HUES64 (cell line): Measurements from ENCODE around the gene MRTO4.
"Not testable (repeated sequence)": the region's sequence is repeated elsewhere in the genome, so short reads cannot be mapped to it uniquely, and the experiment has no call there.

Experiments used
- H3K27ac ChIP-seq: 2 replicates; pipeline ENCODE4 v1.7.0; 2013; ENCODE audit warnings: low read depth, low read length, inconsistent platforms
- H3K27me3 ChIP-seq: 2 replicates; pipeline ENCODE4 v1.6.1; 2013; ENCODE audit warnings: mild to moderate bottlenecking, low read length; ENCODE audit not compliant: insufficient read depth
- H3K36me3 ChIP-seq: 2 replicates; pipeline ENCODE4 v1.6.1; 2013; ENCODE audit warnings: mild to moderate bottlenecking, low read length; ENCODE audit not compliant: insufficient read depth
- H3K4me1 ChIP-seq: 2 replicates; pipeline ENCODE4 v1.6.1; 2013; ENCODE audit warnings: mild to moderate bottlenecking, low read length, moderate library complexity; ENCODE audit not compliant: insufficient read depth
- H3K4me3 ChIP-seq: 2 replicates; pipeline ENCODE4 v1.5.1; 2013; ENCODE audit warnings: mild to moderate bottlenecking, low read length, moderate library complexity
- H3K9ac ChIP-seq: 2 replicates; pipeline ENCODE4 v1.6.1; 2013; ENCODE audit warnings: mild to moderate bottlenecking, low read depth, low read length
- H3K9me3 ChIP-seq: 2 replicates; pipeline ENCODE4 v1.6.1; 2013; ENCODE audit warnings: low read depth, low read length; ENCODE audit not compliant: insufficient read depth
- WGBS: fragments of 150-250, 120-280 bp; methylation state at CpG from one replicate; pipeline ENCODE4 v1.1.7; 2013; ENCODE audit warnings: missing lambda C conversion rate; 5-methylcytosine and 5-hydroxymethylcytosine counted together

Gene MRTO4

GRCh38 chr1:19260211-19261138 lies 8.9 kb downstream of the MRTO4 start:
- Histone ChIP-seq H3K27ac (no peak overlapping the region), H3K27me3 (no peaks in the 10 kb centered on the region), H3K36me3 (peaks cover 54% of the 10 kb centered on the region), H3K9me3 (no peaks in the 10 kb centered on the region), H3K4me1 (no peaks in the 10 kb centered on the region), H3K9ac (no peak overlapping the region), H3K4me3 (no peak overlapping the region)
- WGBS: 93% methylated on average over 21 of the region's 21 CpGs

- Histone ChIP-seq H3K27me3 (no peaks in the 10 kb centered on the region), H3K9ac (no peak overlapping the region), H3K36me3 (peaks cover 39% of the 10 kb centered on the region), H3K9me3 (no peaks in the 10 kb centered on the region), H3K4me3 (no peak overlapping the region), H3K4me1 (no peaks in the 10 kb centered on the region), H3K27ac (no peak overlapping the region)
- WGBS: 79% methylated on average over 5 of the region's 5 CpGs
Observed at GRCh38 chr1:19262047-19262446, 10.4 kb downstream of the MRTO4 start.

DNA sequence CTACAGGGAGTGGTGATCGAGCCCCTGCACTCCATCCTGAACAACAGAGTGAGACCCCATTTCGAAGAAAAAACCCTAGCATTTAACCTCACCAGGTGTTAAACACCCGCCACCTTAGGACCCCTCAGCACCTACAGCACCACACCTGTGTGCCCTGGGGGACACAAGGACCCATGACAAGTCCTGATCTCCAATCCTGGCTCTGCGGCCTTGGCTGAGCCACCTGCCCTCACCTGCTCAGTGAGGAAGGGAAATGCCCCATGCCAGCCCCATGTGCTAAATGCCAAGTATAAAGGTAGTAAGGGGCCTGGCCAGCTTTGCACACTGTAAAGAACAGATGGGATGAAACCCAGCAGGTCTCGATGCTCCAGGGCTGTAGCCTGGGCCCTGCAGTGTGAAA lies 11.1 kb downstream of the MRTO4 start:
- Histone ChIP-seq H3K9me3 (no peaks in the 10 kb centered on the region), H3K36me3 (peaks cover 32% of the 10 kb centered on the region), H3K4me3 (no peak overlapping the region), H3K4me1 (no peaks in the 10 kb centered on the region), H3K27ac (no peak overlapping the region), H3K9ac (no peak overlapping the region), H3K27me3 (no peaks in the 10 kb centered on the region)
- 88% methylated on average over 5 of the region's 5 CpGs for WGBS

GRCh38 chr1:19268445-19268844 lies 16.8 kb downstream of the MRTO4 start:
- Histone ChIP-seq H3K9ac (no peak overlapping the region), H3K27me3 (peaks cover 9% of the 10 kb centered on the region), H3K4me3 (no peak overlapping the region), H3K4me1 (no peaks in the 10 kb centered on the region), H3K36me3 (no peaks in the 10 kb centered on the region), H3K9me3 (no peaks in the 10 kb centered on the region), H3K27ac (no peak overlapping the region)
- 85% methylated on average over 11 of the region's 11 CpGs for WGBS

DNA sequence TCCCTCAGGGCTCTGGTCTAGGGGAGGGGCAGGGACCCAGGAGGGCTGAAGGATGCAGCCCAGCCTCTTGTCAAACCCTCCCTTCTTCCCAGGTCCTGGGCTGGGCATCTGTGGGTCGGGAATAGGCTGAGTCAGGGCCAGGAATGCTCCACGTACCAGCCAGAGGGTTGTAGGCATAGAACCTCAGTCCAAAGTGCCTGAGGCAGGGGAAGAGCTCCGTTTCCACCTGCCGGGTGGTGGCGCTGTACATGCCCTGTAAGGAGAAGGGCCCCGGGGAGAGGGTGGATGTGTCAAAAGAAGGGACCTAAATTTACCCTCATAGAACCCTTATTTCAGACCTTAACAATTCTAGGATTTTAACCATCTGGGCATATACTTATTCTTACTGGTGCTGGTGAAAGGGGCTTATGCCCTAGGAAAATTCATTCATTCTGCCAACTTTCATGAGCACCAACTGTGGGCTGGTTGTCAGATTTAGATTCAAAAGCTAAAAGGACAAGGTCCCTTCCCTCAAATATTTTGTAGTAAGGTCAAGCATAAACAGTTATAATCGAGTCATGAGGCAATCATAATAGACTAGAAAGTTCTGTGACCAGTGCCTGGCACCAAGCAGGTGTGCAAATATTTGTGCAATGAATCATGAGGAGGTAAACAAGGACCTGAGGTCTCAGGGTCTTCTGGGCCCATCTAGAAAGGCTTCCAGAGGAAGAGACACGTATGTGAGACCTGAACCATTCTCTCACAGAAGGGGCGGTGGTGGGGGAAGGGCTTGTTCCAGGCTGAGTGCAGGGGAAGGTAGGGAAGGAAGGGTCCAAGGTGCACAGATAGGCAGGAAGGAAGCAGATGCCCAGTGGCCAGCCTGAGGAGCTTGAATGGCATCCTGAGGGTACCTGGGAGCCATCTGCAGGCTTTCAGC lies 18.1 kb downstream of the MRTO4 start:
- H3K9me3 ChIP-seq, H3K4me3 ChIP-seq, H3K4me1 ChIP-seq, H3K9ac ChIP-seq, H3K27ac ChIP-seq, H3K36me3 ChIP-seq: not testable (repeated sequence)
- peaks cover 21% of the 10 kb centered on the region for H3K27me3 ChIP-seq
- WGBS: 59% methylated on average over 8 of the region's 9 CpGs

DNA sequence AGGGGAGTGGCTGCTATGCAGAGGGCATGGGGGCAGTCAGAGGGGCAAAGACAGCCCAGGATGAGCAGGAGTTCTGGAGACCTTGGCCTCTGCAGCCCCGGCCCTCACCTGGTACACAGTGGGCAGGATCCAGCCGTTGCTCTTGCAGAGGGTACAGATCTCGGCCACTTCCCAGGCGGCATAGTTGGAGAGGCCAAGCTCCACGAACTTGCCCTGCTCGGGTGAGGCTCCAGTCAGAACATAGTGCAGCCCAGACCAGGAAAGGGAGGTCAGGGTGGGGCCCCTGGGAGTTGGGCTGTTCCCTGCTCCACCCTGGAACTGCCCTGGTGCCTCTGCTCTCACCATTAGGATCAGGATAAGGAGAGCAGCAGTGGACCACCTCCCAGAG lies 18.7 kb downstream of the MRTO4 start:
- H3K4me3 ChIP-seq, H3K27ac ChIP-seq, H3K9me3 ChIP-seq, H3K9ac ChIP-seq, H3K36me3 ChIP-seq, H3K4me1 ChIP-seq: not testable (repeated sequence)
- peaks cover 27% of the 10 kb centered on the region for H3K27me3 ChIP-seq
- WGBS: 91% methylated on average over 6 of the region's 6 CpGs

- H3K27ac ChIP-seq: no peak overlapping the region
- no peaks in the 10 kb centered on the region for H3K4me1 ChIP-seq
- H3K27me3 ChIP-seq: peaks cover 31% of the 10 kb centered on the region
- no peaks in the 10 kb centered on the region for H3K36me3 ChIP-seq
- no peaks in the 10 kb centered on the region for H3K9me3 ChIP-seq
- H3K9ac ChIP-seq: no peak overlapping the region
- no peak overlapping the region for H3K4me3 ChIP-seq
Observed at GRCh38 chr1:19272064-19272463, 20.5 kb downstream of the MRTO4 start.

GRCh38 chr1:19273106-19273843 lies 21.7 kb downstream of the MRTO4 start:
- Histone ChIP-seq H3K9me3 (no peaks in the 10 kb centered on the region), H3K36me3 (no peaks in the 10 kb centered on the region), H3K27ac (no peak overlapping the region), H3K4me1 (no peaks in the 10 kb centered on the region), H3K4me3 (peak overlapping the region; percentile 46; the same call in 1 of the 2 replicates), H3K9ac (no peak overlapping the region), H3K27me3 (peaks cover 31% of the 10 kb centered on the region)
- 84% methylated on average over 20 of the region's 22 CpGs for WGBS

DNA sequence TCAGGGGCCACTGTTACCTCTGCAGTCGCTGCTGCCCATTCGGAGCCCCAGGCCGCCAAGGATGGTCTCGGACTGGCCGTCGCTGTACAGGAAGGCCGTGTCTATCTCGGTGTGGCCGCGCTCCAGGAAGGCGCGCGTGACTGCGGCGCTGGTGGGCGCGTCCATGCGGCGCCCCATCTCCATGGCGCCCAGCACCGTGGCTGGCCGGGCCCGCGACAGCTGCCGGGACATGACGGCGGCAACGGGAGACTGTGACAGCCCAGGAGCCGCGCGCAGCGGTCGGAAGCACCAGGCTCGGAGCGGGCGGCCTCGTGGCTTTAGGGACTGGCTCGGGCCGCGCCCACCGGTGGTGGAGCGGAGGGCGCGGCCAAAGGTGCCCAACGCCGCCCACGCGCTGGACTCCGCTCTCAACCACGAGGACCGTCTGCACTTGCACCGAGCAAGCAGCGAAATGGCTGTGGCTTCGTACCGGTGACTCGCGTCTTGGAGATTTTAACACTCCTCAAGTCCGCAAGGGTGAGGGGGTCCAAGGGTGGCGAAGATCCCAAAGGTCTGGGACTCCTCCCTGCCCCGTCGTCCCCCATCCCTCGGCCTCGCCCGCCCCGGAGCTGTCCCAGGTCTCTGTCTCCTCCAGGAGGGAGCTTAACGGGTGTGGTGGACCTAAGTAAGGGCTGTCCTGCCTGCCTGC lies 22.4 kb downstream of the MRTO4 start:
- 11% methylated on average over 49 of the region's 66 CpGs for WGBS
- not testable (repeated sequence) for H3K4me1 ChIP-seq, H3K36me3 ChIP-seq, H3K9me3 ChIP-seq, H3K9ac ChIP-seq, H3K27ac ChIP-seq
- Histone ChIP-seq H3K27me3 (peaks cover 31% of the 10 kb centered on the region), H3K4me3 (peak overlapping the region; percentile 46)

- peak overlapping the region; percentile 46; the same call in 1 of the 2 replicates for H3K4me3 ChIP-seq
- H3K27me3 ChIP-seq: peaks cover 31% of the 10 kb centered on the region
- no peaks in the 10 kb centered on the region for H3K36me3 ChIP-seq
- H3K4me1 ChIP-seq: no peaks in the 10 kb centered on the region
- WGBS: 80% methylated on average over 4 of the region's 5 CpGs
- no peaks in the 10 kb centered on the region for H3K9me3 ChIP-seq
- H3K9ac ChIP-seq: no peak overlapping the region
- H3K27ac ChIP-seq: no peak overlapping the region
Observed at GRCh38 chr1:19274636-19275035, 23.0 kb downstream of the MRTO4 start.
